IMR-90 (cell line): ENCODE data around the gene CDK5RAP2.

Experiments
- BHLHE40 ChIP-seq: fragments of 150-350 bp; IDR thresholded peaks from 2 replicates; pipeline ENCODE4 v1.6.1; 2016; ENCODE audit warnings: mild to moderate bottlenecking, low read depth, low read length
- CEBPB ChIP-seq: IDR thresholded peaks from 2 replicates; pipeline ENCODE4 v1.6.1; 2012; ENCODE audit warnings: low read depth, low read length, improper control_type of control experiment
- CHD1 ChIP-seq: IDR thresholded peaks from 2 replicates; pipeline ENCODE4 v1.6.1; 2012; ENCODE audit warnings: low read depth, low read length, improper control_type of control experiment
- FOS ChIP-seq: fragments of 150-350 bp; IDR thresholded peaks from 2 replicates; pipeline ENCODE4 v1.6.1; 2016; ENCODE audit warnings: low read depth, low read length
- MAFK ChIP-seq: IDR thresholded peaks from 2 replicates; pipeline ENCODE4 v1.6.1; 2012; ENCODE audit warnings: low read depth, low read length, improper control_type of control experiment
- MAZ ChIP-seq: IDR thresholded peaks from 2 replicates; pipeline ENCODE4 v1.6.1; 2012; ENCODE audit warnings: low read depth, mild to moderate bottlenecking, low read length, improper control_type of control experiment, moderate library complexity, borderline replicate concordance
- POLR2A ChIP-seq: IDR thresholded peaks from 2 replicates; pipeline ENCODE4 v1.6.1; 2012; ENCODE audit warnings: mild to moderate bottlenecking, low read depth, low read length
- RAD21 ChIP-seq: IDR thresholded peaks from 2 replicates; pipeline ENCODE4 v1.6.1; 2012; ENCODE audit warnings: low read length, improper control_type of control experiment
- RCOR1 ChIP-seq: IDR thresholded peaks from 2 replicates; pipeline ENCODE4 v1.6.1; 2012; ENCODE audit warnings: mild to moderate bottlenecking, low read length, improper control_type of control experiment; ENCODE audit not compliant: insufficient replicate concordance
- RFX5 ChIP-seq: IDR thresholded peaks from 2 replicates; pipeline ENCODE4 v1.8.0; 2012; ENCODE audit warnings: low read depth, mild to moderate bottlenecking, low read length, moderate library complexity
- SMC3 ChIP-seq: fragments of 150-350 bp; IDR thresholded peaks from 2 replicates; pipeline ENCODE4 v1.6.1; 2016; ENCODE audit warnings: low read depth, mild to moderate bottlenecking, antibody characterized with exemption, low read length, moderate library complexity
- TF ChIP-seq, protein P1 (sequence below): conservative IDR thresholded peaks from 2 replicates; pipeline ENCODE4 v1.5.1; 2012; ENCODE audit warnings: mild to moderate bottlenecking, low read depth, low read length, improper control_type of control experiment
- TF ChIP-seq, protein P2 (sequence below): fragments of 150-350 bp; IDR thresholded peaks from 2 replicates; pipeline ENCODE4 v1.6.1; 2017; ENCODE audit warnings: mild to moderate bottlenecking, antibody characterized with exemption, low read length, low read depth
- TF ChIP-seq, protein P3 (sequence below): fragments of 150-350 bp; IDR thresholded peaks from 2 replicates; pipeline ENCODE4 v1.6.1; 2016; ENCODE audit warnings: low read depth, mild to moderate bottlenecking, low read length, moderate library complexity, borderline replicate concordance

DNA sequence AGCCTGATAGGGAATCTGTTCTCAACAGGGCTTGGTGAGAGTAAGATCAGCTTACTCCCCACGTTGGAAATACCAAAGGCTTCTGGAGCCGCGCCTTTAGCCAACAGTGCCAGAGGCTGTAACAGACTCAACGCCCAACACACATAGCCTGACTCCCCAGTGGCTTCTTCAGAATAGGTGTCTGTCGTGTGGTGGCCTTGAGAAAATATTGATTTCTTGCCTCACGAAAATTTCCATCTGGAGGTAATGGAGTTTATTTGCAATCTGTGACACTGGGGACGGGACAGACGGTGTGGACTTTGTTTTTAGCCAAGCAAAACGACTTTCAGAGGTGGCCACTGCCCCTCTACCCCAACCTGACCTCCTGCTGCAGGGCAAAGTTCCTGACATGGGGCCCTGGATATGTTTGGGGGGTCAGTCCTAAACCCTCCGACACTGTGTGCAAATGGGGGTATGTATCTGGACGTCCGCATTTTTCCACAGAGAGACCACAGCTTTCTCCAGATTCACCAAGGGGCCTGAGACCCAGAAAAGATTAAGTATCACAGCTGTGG, 189.3 kb downstream of the CDK5RAP2 start:
- TF ChIP-seq POLR2A: no peak
- TF ChIP-seq CHD1: no peak
- TF ChIP-seq, protein P1, sequence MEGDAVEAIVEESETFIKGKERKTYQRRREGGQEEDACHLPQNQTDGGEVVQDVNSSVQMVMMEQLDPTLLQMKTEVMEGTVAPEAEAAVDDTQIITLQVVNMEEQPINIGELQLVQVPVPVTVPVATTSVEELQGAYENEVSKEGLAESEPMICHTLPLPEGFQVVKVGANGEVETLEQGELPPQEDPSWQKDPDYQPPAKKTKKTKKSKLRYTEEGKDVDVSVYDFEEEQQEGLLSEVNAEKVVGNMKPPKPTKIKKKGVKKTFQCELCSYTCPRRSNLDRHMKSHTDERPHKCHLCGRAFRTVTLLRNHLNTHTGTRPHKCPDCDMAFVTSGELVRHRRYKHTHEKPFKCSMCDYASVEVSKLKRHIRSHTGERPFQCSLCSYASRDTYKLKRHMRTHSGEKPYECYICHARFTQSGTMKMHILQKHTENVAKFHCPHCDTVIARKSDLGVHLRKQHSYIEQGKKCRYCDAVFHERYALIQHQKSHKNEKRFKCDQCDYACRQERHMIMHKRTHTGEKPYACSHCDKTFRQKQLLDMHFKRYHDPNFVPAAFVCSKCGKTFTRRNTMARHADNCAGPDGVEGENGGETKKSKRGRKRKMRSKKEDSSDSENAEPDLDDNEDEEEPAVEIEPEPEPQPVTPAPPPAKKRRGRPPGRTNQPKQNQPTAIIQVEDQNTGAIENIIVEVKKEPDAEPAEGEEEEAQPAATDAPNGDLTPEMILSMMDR: no peak
- TF ChIP-seq, protein P2, sequence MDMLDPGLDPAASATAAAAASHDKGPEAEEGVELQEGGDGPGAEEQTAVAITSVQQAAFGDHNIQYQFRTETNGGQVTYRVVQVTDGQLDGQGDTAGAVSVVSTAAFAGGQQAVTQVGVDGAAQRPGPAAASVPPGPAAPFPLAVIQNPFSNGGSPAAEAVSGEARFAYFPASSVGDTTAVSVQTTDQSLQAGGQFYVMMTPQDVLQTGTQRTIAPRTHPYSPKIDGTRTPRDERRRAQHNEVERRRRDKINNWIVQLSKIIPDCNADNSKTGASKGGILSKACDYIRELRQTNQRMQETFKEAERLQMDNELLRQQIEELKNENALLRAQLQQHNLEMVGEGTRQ: no peak
- TF ChIP-seq CEBPB: no peak
- TF ChIP-seq MAFK: no peak
- TF ChIP-seq SMC3: no peak
- TF ChIP-seq RAD21: no peak
- TF ChIP-seq RCOR1: no peak
- no peak for TF ChIP-seq RFX5
- TF ChIP-seq BHLHE40: no peak
- TF ChIP-seq MAZ: no peak
- TF ChIP-seq, protein P3, sequence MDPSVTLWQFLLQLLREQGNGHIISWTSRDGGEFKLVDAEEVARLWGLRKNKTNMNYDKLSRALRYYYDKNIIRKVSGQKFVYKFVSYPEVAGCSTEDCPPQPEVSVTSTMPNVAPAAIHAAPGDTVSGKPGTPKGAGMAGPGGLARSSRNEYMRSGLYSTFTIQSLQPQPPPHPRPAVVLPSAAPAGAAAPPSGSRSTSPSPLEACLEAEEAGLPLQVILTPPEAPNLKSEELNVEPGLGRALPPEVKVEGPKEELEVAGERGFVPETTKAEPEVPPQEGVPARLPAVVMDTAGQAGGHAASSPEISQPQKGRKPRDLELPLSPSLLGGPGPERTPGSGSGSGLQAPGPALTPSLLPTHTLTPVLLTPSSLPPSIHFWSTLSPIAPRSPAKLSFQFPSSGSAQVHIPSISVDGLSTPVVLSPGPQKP: no peak
- no peak for TF ChIP-seq FOS
